Cardiac muscle cell (in vitro differentiated cells and primary cell): ENCODE measurements around the gene PROSER2. TPM values are rescaled to one million over a fixed set of nuclear protein-coding genes. Genes with fewer than 3 reads are reported as not detected.

Experiments used
- DNase-seq, 2 donors: peaks; one replicate each; pipeline versions ENCODE4 v3.0.0 to v3.0.0-alpha.2; 2010 to 2017; ENCODE audit warnings: low read depth in 1 of 2, low spot score in 1 of 2
- H3K27ac ChIP-seq: fragments of 200-600 bp; sonication (generic); 2 replicates; pipeline ENCODE4 v1.5.1; 2016
- H3K27me3 ChIP-seq: fragments of 200-600 bp; sonication (generic); 2 replicates; pipeline ENCODE4 v1.6.0; 2016; ENCODE audit warnings: control low read depth
- H3K36me3 ChIP-seq: fragments of 200-600 bp; sonication (generic); 2 replicates; pipeline ENCODE4 v1.5.1; 2016; ENCODE audit warnings: control low read depth
- H3K4me1 ChIP-seq: fragments of 200-600 bp; sonication (generic); 2 replicates; pipeline ENCODE4 v1.8.1; 2017; ENCODE audit warnings: low read depth, mild to moderate bottlenecking, mixed run types
- H3K4me3 ChIP-seq: fragments of 200-600 bp; sonication (generic); 2 replicates; pipeline ENCODE4 v1.5.1; 2016; ENCODE audit warnings: mild to moderate bottlenecking
- H3K9me3 ChIP-seq: fragments of 200-600 bp; sonication (generic); 2 replicates; pipeline ENCODE4 v1.5.1; 2017; ENCODE audit warnings: low read depth, mild to moderate bottlenecking, control low read depth
- CTCF ChIP-seq: IDR thresholded peaks from 2 replicates; pipeline ENCODE4 v1.5.1; 2012; ENCODE audit warnings: low read depth, mild to moderate bottlenecking, low read length
- polyA plus RNA-seq: library from polyadenylated mRNA; unstranded; fragments of >200 nt; fragmentation: Nextera tagmentation; extraction: Ambion mirVana; gene quantifications from 2 replicates; pipeline ENCODE4 v1.2.1, GENCODE V29; 2016
- total RNA-seq: library from RNA; depleted of rRNA; stranded (reverse); fragments of >200 nt; gene quantifications from 2 replicates; pipeline ENCODE4 v1.2.3, GENCODE V29; 2016

PROSER2 gene
- total and polyA plus RNA-seq, 2 experiments from 2014 or later, result 11.4 to 20.7 TPM

- DNase-seq, result no peak
These were observed 71.4 kb downstream of the PROSER2 start for GRCh38 chr10:11894381-11895107.

GRCh38 chr10:11895108-11895466 is 71.9 kb downstream of the PROSER2 start:
- H3K4me1 ChIP-seq, result peaks cover 18% of the 10 kb centered on the region
- no peaks in the 10 kb centered on the region for H3K9me3 ChIP-seq
- no peak overlapping the region for H3K27ac ChIP-seq
- TF ChIP-seq CTCF, result no peak
- no peak for DNase-seq
- H3K27me3 ChIP-seq, result no peaks in the 10 kb centered on the region
- H3K36me3 ChIP-seq, result no peaks in the 10 kb centered on the region
- H3K4me3 ChIP-seq, result no peak overlapping the region

More at GRCh38 chr10:11894381-11895107, 71.4 kb downstream of the PROSER2 start:
- H3K27me3 ChIP-seq, result no peaks in the 10 kb centered on the region
- H3K27ac ChIP-seq, result no peak overlapping the region
- H3K4me1 ChIP-seq, result peaks cover 18% of the 10 kb centered on the region
- no peak for TF ChIP-seq CTCF
- no peaks in the 10 kb centered on the region for H3K9me3 ChIP-seq
- no peak overlapping the region for H3K4me3 ChIP-seq
- H3K36me3 ChIP-seq, result no peaks in the 10 kb centered on the region

- Histone ChIP-seq H3K9me3 (no peaks in the 10 kb centered on the region), H3K36me3 (no peaks in the 10 kb centered on the region), H3K27me3 (no peaks in the 10 kb centered on the region), H3K4me1 (peaks cover 18% of the 10 kb centered on the region), H3K27ac (no peak overlapping the region), H3K4me3 (no peak overlapping the region)
- DNase-seq, result no peak
- no peak for TF ChIP-seq CTCF
These were observed 72.4 kb downstream of the PROSER2 start for GRCh38 chr10:11895598-11895997.

GRCh38 chr10:11896549-11897200 is 73.5 kb downstream of the PROSER2 start:
- Histone ChIP-seq H3K36me3 (no peaks in the 10 kb centered on the region), H3K9me3 (no peaks in the 10 kb centered on the region), H3K27me3 (no peaks in the 10 kb centered on the region), H3K4me3 (no peak overlapping the region), H3K27ac (no peak overlapping the region), H3K4me1 (peaks cover 25% of the 10 kb centered on the region)
- no peak for DNase-seq
- no peak for TF ChIP-seq CTCF

GRCh38 chr10:11898033-11898371 is 74.8 kb downstream of the PROSER2 start:
- no peak overlapping the region for H3K4me3 ChIP-seq
- H3K4me1 ChIP-seq, result peaks cover 30% of the 10 kb centered on the region
- no peaks in the 10 kb centered on the region for H3K9me3 ChIP-seq
- H3K36me3 ChIP-seq, result no peaks in the 10 kb centered on the region
- DNase-seq, result no peak
- H3K27ac ChIP-seq, result peak overlapping the region; percentile 20
- no peaks in the 10 kb centered on the region for H3K27me3 ChIP-seq
- no peak for TF ChIP-seq CTCF
